Activated CD4-positive, alpha-beta memory T cell treated with anti-CD3 and anti-CD28 coated beads for 36 hours (primary cell): ENCODE results near the gene RPTOR. TPM values are rescaled to one million over a fixed set of nuclear protein-coding genes. Genes with fewer than 3 reads are reported as not detected.
"Not testable (repeated sequence)": the region's sequence is repeated elsewhere in the genome, so short reads cannot be mapped to it uniquely, and the experiment has no call there.

Source experiments
- CTCF ChIA-PET: fragments of 350-600 bp; sonication (Branson Sonifier 250); formaldehyde crosslinking; loops from one replicate; lab custom pipeline; 2021; ENCODE audit warnings: antibody characterized with exemption, inconsistent platforms; lab: Charles Lee
- POLR2A ChIA-PET: fragments of 350-600 bp; sonication (Branson Sonifier 250); formaldehyde crosslinking; loops from one replicate; lab custom pipeline; 2021; ENCODE audit warnings: antibody characterized with exemption; lab: Charles Lee
- DNase-seq: peaks from one replicate; pipeline ENCODE4 v3.0.0-alpha.2; 2020
- H3K27ac Mint-ChIP-seq: one replicate; pipeline ENCODE4 v1.8.0; 2021; ENCODE audit warnings: mixed read lengths
- H3K27me3 Mint-ChIP-seq: one replicate; pipeline ENCODE4 v1.8.0; 2021; ENCODE audit warnings: mixed read lengths
- H3K36me3 Mint-ChIP-seq: one replicate; pipeline ENCODE4 v1.8.0; 2021; ENCODE audit warnings: mixed read lengths
- H3K4me1 Mint-ChIP-seq: one replicate; pipeline ENCODE4 v1.8.0; 2021; ENCODE audit warnings: low read depth, mixed read lengths
- H3K4me3 Mint-ChIP-seq: one replicate; pipeline ENCODE4 v1.8.0; 2021; ENCODE audit warnings: mild to moderate bottlenecking, mixed read lengths
- H3K9me3 Mint-ChIP-seq: one replicate; pipeline ENCODE4 v1.8.0; 2021; ENCODE audit warnings: mixed read lengths
- intact Hi-C: fragments of 100-400 bp; cut with micrococcal nuclease; formaldehyde crosslinking; loops from one replicate; pipeline ENCODE4 v1.15.1; 2023
- total RNA-seq, 2 experiments: library from RNA; stranded (reverse); gene quantifications; one replicate each; pipeline ENCODE4 v1.2.3, GENCODE V29; 2021

RPTOR gene
- total RNA-seq, 2 experiments from 2014 or later: 41.5 to 47.9 TPM

DNA sequence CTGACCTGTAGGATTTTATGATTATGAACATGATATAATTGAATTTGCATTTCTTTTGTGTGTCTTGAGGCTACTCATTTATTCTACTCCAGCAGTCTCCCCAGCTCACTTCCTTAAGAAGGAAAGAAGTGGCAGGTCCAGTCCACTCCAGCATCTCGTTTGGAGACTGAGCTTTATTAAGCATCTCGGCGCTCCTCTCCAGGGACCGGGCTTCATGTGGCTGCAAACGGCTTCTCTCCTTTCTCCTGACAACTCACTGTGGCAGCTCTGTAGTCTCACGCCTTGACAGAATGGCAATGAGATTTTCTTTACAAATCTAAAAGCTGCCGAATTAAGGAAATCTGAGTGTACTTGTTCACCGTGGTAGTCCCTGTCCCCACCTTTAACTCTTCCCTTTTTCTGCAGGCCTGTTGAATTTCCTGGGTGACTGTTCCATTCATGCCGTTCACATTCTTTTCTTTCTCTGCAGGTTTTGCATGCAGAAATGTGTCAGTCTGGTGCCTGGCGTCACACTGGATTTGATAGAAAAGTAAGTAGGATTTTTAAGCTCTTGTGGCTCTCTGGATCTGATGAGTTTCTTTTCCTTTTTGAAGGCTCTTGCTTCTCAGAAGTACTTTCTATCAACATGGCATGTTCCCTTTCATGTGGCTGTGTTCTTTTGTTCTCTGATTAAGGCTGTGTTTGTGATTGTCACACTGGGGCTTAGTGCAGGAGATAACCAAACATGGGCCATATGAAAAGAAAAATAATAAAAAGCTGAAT, 246.5 kb downstream of the RPTOR start:
- Mint-ChIP-seq H3K27ac (peak overlapping the region; percentile 95), H3K27me3 (no peaks in the 10 kb centered on the region), H3K9me3 (peaks cover 6% of the 10 kb centered on the region), H3K4me1 (peaks cover 88% of the 10 kb centered on the region), H3K36me3 (peaks cover 48% of the 10 kb centered on the region), H3K4me3 (peak overlapping the region; percentile 45)
- intact Hi-C loops: loop anchor here (1.0 to 5.0 kb wide), 7 partner anchors 11 to 126 kb away; no protein-coding TSS in a partner anchor
- DNase-seq: peak; percentile 48
- ChIA-PET POLR2A (interaction anchor here (0.6 to 1.9 kb wide), 7 partner anchors 28 to 221 kb away, joined by 3 to 10 read pairs (median 5); no protein-coding TSS in a partner anchor), CTCF (interaction anchor here (1.0 to 2.8 kb wide), 4 partner anchors 11 to 216 kb away, joined by 3 to 13 read pairs (median 3); no protein-coding TSS in a partner anchor)

DNA sequence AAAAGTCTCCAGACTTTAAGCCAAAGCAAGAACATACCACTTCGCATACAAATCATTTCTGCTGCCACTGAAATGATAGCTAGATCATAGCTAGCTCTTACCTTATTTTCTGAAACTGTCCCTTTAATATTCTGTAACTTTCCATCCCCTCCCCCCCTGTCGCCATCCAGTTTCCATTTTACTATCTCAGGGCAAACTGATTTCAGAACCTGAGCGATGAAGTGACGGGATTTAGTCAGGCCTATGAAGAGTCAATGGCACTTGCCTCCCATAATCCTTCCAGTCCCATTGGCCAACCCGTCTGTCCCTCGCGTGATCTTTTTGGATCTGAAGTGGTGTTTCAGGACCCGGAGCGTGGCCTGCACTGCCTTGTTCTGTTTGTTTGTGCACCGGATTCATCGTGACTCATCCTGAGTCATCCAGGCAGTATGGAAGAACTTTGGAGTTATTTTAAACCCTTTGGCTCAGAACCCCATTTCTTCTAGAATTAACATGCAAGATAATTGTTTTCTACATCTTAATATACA, 247.2 kb downstream of the RPTOR start:
- intact Hi-C loops: loop anchor here (1.0 to 5.0 kb wide), 7 partner anchors 12 to 127 kb away; no protein-coding TSS in a partner anchor
- Mint-ChIP-seq H3K27me3 (no peaks in the 10 kb centered on the region), H3K9me3 (peaks cover 9% of the 10 kb centered on the region), H3K4me3 (peak overlapping the region; percentile 45), H3K27ac (peak overlapping the region; percentile 95), H3K36me3 (peaks cover 50% of the 10 kb centered on the region), H3K4me1 (peaks cover 89% of the 10 kb centered on the region)
- POLR2A ChIA-PET: interaction anchor here (1.2 to 1.9 kb wide), 7 partner anchors 11 to 100 kb away, joined by 3 to 10 read pairs (median 5); no protein-coding TSS in a partner anchor
- peak; percentile 86 for DNase-seq
- CTCF ChIA-PET: interaction anchor here (1.0 to 2.8 kb wide), 4 partner anchors 11 to 216 kb away, joined by 3 to 13 read pairs (median 3); no protein-coding TSS in a partner anchor

DNA sequence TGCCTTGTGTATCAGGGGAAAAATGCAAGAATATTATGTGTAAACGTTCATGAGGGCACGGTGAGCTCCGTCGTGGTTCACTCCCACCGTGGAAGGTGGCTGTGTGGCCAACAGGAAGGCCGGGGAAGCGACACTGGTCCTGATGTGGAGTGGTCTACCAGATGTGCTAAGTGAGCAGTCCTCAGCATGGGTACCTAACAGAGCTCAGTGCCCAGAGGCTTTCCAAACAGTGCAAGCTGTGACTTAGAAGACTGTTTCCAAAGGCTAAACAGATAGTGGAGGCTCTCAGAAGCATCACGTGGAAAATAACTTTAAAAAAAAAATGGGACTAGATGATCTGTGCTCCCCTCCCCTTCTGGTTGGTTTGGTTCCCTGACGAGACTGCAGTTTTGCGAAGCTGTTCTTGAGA, 247.7 kb downstream of the RPTOR start:
- peaks cover 9% of the 10 kb centered on the region for H3K9me3 Mint-ChIP-seq
- no peak for DNase-seq

DNA sequence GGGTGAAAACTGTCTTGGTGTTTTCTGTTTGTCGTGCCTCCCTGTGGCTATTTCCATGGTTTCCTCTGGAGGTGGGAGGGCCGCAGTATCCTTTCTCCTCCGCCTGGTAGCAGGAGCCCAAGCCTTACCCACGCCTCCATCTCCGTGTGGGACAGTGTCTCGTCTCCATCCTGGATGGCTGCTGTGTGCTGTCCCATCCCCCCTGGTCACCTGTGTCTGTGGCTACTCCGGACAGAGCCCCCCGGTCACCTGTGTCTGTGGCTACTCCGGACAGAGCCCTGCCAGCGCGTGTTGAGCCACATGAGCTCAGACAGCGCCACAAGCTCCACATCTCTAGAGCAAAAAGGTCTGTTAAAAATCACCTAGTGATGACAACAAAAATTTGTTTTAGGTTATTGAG, 248.8 kb downstream of the RPTOR start:
- peaks cover 76% of the 10 kb centered on the region for H3K4me1 Mint-ChIP-seq
- POLR2A ChIA-PET: no interaction called here
- H3K27ac Mint-ChIP-seq: peak overlapping the region; percentile 72
- H3K4me3 Mint-ChIP-seq: no peak overlapping the region
- peaks cover 9% of the 10 kb centered on the region for H3K9me3 Mint-ChIP-seq
- H3K36me3 Mint-ChIP-seq: peaks cover 43% of the 10 kb centered on the region
- CTCF ChIA-PET: no interaction called here
- DNase-seq: no peak
- H3K27me3 Mint-ChIP-seq: no peaks in the 10 kb centered on the region
- intact Hi-C loops: loop anchor here (5.0 kb wide), 1 partner anchor 84 kb away; no protein-coding TSS in a partner anchor

More for the DNA sequence above, 247.7 kb downstream of the RPTOR start:
- peak overlapping the region; percentile 95 for H3K27ac Mint-ChIP-seq
- intact Hi-C loops: loop anchor here (5.0 kb wide), 1 partner anchor 85 kb away; no protein-coding TSS in a partner anchor
- H3K4me3 Mint-ChIP-seq: peak overlapping the region; percentile 21
- POLR2A ChIA-PET: interaction anchor here (1.6 to 1.9 kb wide), 4 partner anchors 11 to 100 kb away, joined by 4 to 10 read pairs (median 8); no protein-coding TSS in a partner anchor
- no peaks in the 10 kb centered on the region for H3K27me3 Mint-ChIP-seq
- peaks cover 47% of the 10 kb centered on the region for H3K36me3 Mint-ChIP-seq
- H3K4me1 Mint-ChIP-seq: peaks cover 84% of the 10 kb centered on the region
- CTCF ChIA-PET: interaction anchor here (0.6 to 2.8 kb wide), 3 partner anchors 12 to 217 kb away, joined by 3 to 13 read pairs (median 5); no protein-coding TSS in a partner anchor

DNA sequence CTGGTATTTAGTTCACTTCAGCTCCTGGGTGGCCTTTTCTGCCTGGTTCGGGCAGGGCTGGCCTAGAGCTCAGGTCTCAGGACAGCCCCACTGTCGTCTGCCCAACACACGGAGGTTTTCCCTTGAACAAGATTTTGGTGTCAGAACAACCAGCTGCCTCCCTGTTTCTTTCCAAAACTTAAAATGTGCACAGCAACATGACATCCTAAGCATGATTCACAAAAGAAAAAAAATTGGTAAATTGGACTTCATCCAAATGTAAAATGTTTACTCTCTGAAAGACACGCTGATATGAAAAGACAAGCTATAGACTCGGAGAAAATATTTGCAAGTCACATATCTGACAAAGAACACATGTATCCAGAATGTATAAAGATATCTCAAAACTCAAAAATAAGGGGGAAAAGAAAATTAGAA, 249.2 kb downstream of the RPTOR start:
- peaks cover 42% of the 10 kb centered on the region for H3K36me3 Mint-ChIP-seq
- H3K9me3 Mint-ChIP-seq: peaks cover 9% of the 10 kb centered on the region
- no peaks in the 10 kb centered on the region for H3K27me3 Mint-ChIP-seq
- CTCF ChIA-PET: no interaction called here
- H3K4me1 Mint-ChIP-seq: peaks cover 73% of the 10 kb centered on the region
- POLR2A ChIA-PET: no interaction called here
- no peak overlapping the region for H3K4me3 Mint-ChIP-seq
- intact Hi-C loops: loop anchor here (5.0 kb wide), 1 partner anchor 83 kb away; no protein-coding TSS in a partner anchor
- peak overlapping the region; percentile 72 for H3K27ac Mint-ChIP-seq
- DNase-seq: no peak

DNA sequence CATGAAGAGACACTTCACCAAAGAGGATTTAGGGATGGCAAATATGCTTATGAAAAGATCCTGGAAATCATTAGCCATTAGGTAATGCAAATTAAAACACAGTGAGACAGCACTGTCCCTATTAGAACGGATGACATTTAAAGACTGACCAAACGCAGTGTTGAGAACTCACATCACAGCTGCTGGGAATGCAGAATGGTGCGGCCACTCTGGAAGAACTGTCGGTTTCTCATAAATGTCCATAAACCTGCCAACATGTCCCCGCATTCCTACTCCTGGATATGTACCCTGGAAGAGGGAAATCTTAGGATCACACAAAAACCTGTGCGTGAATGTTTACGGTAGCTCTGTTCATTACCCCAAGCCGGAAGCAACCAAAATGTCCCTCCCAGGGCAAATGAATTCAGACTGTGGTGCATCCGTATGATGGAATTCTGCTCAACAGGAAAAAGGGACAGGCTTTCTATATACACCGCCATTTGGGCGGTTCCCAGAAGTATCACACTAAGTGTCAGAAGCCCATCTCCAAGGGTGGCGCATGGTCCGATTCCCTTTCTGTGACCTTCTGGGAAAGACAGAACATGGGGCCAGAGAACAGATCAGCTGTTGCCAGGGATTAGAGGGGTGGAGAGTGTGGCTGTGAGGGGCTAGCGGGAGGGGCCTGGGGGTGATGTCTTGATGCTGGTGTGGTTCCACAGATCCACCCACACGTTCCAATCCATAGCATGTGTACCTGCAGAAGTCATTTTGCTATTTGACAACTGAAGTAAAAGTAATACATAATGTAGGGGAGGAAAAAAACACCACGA, 249.8 kb downstream of the RPTOR start:
- Mint-ChIP-seq H3K36me3 (peaks cover 42% of the 10 kb centered on the region), H3K9me3 (peaks cover 9% of the 10 kb centered on the region), H3K27me3 (no peaks in the 10 kb centered on the region), H3K4me3 (no peak overlapping the region), H3K27ac (peak overlapping the region; percentile 72), H3K4me1 (peaks cover 66% of the 10 kb centered on the region)
- DNase-seq: no peak
- ChIA-PET POLR2A (no interaction called here), CTCF (interaction anchor here (0.6 kb wide), 1 partner anchor 141 kb away, joined by 4 read pairs; no protein-coding TSS in a partner anchor)
- intact Hi-C loops: loop anchor here (5.0 kb wide), 1 partner anchor 83 kb away; no protein-coding TSS in a partner anchor

DNA sequence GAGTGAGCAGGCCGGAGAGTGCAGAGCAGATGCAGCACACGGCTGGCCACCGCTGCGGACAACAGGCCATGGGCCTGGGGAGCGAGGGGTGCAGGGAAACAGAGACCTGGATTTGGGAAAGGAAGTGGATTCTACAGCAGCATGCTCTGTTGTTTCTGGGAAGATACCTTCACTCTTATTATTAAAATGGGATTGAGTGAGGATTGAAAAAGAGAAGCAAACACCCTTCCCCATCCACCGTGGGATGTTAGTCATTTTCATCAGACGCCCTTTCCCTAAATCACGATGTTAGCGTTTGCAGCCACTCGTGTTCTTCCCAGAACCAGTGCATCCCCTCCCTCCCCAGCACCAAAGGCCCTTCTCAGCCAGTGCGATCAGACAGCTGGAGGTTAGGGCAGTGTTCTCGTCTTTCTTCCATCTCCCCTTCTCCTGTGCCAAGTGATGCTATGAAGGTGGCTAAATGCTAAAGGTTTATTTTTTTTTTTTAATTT, 250.5 kb downstream of the RPTOR start:
- DNase-seq: no peak
- CTCF ChIA-PET: interaction anchor here (0.6 kb wide), 1 partner anchor 142 kb away, joined by 4 read pairs; no protein-coding TSS in a partner anchor
- no peak overlapping the region for H3K27ac Mint-ChIP-seq
- H3K9me3 Mint-ChIP-seq: peaks cover 9% of the 10 kb centered on the region
- H3K36me3 Mint-ChIP-seq: peaks cover 42% of the 10 kb centered on the region
- no peaks in the 10 kb centered on the region for H3K27me3 Mint-ChIP-seq
- H3K4me1 Mint-ChIP-seq: peaks cover 60% of the 10 kb centered on the region
- intact Hi-C loops: no loop called here
- H3K4me3 Mint-ChIP-seq: no peak overlapping the region
- POLR2A ChIA-PET: no interaction called here

DNA sequence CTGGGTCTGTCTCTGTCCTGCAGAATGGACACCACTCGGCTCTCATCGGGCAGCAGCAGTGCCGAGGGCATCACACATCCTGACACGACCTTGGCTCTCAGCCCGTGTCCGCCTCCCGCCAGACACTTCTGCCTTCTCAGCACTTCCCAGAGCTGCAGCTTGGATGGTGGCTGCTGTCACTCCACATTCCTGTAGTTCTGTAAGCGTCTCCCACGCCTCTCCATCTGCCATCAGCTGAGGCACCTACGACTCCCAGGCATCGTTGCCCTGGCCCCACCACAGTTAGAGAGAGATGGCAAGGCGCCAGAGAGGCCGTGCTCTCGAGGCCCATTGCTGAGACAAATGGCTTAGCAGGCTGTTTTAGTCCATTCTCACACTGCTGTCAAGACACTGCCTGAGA, 251.1 kb downstream of the RPTOR start:
- ChIA-PET CTCF (no interaction called here), POLR2A (no interaction called here)
- peak overlapping the region; percentile 90 for H3K27ac Mint-ChIP-seq
- H3K4me3 Mint-ChIP-seq: no peak overlapping the region
- peaks cover 9% of the 10 kb centered on the region for H3K9me3 Mint-ChIP-seq
- no peak for DNase-seq
- H3K4me1 Mint-ChIP-seq: peaks cover 54% of the 10 kb centered on the region
- H3K27me3 Mint-ChIP-seq: no peaks in the 10 kb centered on the region
- peaks cover 39% of the 10 kb centered on the region for H3K36me3 Mint-ChIP-seq
- intact Hi-C loops: loop anchor here (2.0 kb wide), 1 partner anchor 13 kb away; no protein-coding TSS in a partner anchor

DNA sequence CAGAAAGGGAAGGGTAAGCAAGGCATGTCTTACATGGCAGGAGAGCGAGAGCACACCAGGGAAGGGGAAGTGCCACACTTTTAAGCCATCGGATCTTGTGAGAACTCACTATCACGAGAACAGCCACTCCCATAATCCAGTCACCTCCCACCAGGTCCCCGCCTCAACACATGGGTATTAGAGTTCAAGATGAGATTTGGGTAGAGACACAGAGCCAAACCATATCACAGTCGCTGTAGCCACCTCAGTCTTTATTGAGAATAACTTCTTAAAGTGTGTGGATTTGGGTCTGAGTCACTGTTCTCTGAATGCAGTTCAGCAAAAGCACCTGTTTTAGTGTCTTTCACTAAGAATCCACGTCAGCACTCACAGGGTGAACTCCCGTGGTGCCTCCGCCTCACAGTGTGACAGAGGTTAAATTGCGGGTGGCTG, 251.8 kb downstream of the RPTOR start:
- peak; percentile 65 for DNase-seq
- Mint-ChIP-seq H3K4me3 (no peak overlapping the region), H3K27me3 (no peaks in the 10 kb centered on the region), H3K4me1 (peaks cover 47% of the 10 kb centered on the region), H3K36me3 (peaks cover 39% of the 10 kb centered on the region), H3K9me3 (peaks cover 9% of the 10 kb centered on the region), H3K27ac (peak overlapping the region; percentile 90)
- POLR2A ChIA-PET: no interaction called here
- intact Hi-C loops: loop anchor here (2.0 kb wide), 1 partner anchor 14 kb away; no protein-coding TSS in a partner anchor
- CTCF ChIA-PET: no interaction called here

DNA sequence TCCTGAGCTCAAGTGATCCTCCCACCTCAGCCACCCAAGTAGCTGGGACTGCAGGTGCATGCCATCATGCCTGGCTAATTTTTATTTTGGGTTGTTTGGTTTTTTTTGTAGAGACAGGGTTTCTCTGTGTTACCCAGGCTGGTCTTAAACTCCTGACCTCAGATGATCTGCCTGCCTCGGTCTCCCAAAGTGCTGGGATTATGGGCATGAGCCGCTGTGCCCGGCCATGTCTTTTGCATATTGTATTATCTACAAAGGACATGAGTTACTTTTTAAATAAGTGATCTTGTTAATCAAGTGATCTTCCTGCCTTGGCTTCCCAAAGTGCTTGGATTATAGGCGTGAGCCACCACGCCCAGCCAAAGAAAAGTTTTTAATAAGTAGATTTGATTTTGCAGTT, 252.6 kb downstream of the RPTOR start:
- H3K27ac Mint-ChIP-seq, H3K9me3 Mint-ChIP-seq, H3K27me3 Mint-ChIP-seq, H3K4me3 Mint-ChIP-seq, POLR2A ChIA-PET, DNase-seq, CTCF ChIA-PET: not testable (repeated sequence)
- intact Hi-C loops: loop anchor here (2.0 kb wide), 1 partner anchor 14 kb away; no protein-coding TSS in a partner anchor
- Mint-ChIP-seq H3K36me3 (peaks cover 37% of the 10 kb centered on the region), H3K4me1 (peaks cover 39% of the 10 kb centered on the region)
